ENCODE results near the gene SERPINB3.
"Not testable (repeated sequence)": the region's sequence is repeated elsewhere in the genome, so short reads cannot be mapped to it uniquely, and the experiment has no call there.

SERPINB3 gene

DNA sequence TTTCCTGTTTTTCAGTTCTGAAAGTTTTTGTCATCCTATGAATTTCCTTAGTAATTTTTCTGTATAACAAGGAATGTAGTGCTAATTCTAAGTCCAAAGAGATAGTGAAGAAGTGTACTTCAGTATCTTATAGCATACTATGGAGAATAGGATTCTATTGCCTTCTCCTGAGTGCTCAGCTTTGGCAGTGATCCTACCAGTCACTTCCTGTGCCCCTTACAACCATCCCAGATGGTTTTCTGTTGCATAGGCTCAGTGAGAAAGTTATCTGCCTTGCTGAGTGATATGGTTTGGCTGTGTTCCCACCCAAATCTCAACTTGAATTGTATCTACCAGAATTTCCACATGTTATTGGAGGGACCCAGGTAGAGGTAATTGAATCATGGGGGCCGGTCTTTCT lies 17.0 kb downstream of the SERPINB3 start:
- DNase-seq = not testable (repeated sequence)

DNA sequence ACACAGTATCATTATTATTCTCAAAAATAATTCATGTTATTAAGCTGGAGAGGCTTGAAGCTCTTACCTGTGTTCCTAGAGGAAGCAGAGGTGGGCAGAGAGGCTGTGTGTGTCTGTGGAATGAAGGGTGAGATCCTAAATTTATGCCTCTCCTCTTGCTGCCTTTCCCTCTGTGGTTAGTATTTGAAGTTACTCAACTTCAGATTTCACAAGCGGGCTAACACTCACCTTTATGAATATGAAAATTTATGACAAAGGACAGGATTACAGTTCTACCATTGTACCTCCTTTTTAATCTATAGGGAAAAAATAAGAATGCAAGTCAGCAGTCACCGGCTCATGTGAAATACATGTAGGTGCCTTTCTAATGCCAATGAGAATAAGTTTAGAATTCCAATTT lies 17.6 kb downstream of the SERPINB3 start, which contains the start of gene SERPINB4:
SERPINB4 (minus strand) TSS at position 115 of the 400 bp plus-strand sequence. CDS start 679 bp downstream, outside the sequence.
- DNase-seq = not testable (repeated sequence)

DNA sequence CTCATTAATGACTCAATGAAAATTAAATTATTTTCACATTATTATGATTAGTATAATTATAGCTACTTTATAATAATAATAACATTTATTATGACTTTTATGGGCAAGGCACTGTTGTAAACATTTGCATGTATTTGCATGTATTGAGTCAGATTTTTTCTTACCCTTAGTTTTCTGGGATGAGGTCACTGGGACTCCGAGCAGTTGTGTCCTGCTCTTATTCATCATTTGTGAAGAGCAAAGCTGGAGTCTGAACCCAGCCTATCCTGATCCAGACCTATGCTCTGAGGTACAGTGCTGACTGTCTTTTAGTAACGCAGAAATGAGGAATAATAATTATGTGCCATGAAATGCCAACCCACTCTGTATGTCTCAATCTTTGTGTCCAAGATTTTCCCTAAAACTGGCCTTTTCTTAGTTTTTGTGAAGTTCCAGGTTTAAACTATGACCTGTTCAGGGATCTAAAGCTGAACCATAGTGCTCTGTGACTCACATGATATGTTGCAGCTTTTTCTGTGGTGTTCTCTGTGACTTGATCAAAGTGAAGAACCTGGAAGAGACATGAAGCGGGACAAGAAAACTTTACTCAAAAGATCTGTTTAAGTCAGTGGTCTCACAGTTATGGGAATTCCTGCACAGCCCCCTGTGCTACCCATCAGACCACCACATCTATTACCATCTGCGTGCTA lies 18.9 kb downstream of the SERPINB3 start:
- DNase-seq = not testable (repeated sequence)

DNA sequence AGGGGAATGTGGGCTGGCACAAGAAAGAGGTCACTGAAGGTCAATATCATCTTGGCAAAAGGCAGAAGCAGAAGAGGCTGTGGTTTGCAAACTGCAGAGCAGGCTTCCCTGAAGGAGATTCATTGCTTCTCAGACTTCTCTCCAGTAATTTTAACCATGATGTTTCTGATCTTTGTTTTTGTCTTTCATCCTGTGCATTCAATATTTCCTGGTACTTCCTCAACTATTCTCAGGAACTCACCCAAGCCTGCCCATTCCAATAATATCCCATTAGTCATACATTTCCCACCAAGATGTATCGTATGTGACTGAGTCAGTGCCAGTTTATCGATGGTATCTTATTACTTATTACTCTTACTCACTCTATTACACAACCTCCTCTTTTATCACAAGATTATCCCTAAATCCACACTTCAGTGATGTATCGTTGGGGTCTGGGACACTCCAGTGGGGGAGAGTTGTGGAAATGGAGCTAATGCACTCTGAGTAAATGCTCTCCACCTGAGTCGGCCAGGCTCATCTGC lies 20.5 kb downstream of the SERPINB3 start:
- DNase-seq = not testable (repeated sequence)

DNA sequence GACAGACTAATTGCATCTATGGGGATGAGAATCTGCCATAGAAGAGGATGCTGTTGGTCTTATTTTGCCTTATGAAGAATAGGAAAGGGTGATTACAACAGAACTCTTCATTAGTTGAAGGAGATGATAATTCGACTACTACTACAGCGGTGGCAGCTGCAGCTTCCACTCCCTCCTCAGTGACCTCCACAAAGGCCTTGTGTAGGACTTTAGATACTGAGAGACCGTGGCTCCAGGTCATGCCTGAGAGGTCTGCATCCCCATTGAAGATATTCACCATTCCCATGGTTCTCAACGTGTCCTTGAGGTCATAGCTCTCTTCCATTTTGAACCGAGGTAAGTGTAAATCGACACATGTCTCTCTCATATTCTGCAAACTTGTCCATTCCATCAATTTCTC lies 24.0 kb downstream of the SERPINB3 start:
- DNase-seq = no peak

DNA sequence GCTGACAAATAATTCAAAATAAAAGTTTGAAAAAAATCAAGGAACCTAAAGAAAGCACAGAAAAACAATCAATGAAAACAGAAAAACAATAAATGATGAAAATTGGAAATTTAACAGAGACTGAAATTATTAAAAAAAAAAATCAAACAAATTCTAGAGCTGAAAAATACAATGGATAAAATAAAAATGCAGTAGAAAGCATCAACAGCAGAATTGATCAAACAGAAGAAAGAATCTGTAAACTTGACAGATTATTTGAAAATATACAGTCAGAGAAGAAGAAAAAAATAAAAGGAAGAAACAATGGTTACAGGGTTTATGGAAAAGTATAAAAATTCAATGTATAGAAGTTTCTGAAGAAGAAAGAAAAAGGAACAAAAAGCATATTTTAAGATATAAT lies 33.9 kb downstream of the SERPINB3 start:
- no peak for DNase-seq

DNA sequence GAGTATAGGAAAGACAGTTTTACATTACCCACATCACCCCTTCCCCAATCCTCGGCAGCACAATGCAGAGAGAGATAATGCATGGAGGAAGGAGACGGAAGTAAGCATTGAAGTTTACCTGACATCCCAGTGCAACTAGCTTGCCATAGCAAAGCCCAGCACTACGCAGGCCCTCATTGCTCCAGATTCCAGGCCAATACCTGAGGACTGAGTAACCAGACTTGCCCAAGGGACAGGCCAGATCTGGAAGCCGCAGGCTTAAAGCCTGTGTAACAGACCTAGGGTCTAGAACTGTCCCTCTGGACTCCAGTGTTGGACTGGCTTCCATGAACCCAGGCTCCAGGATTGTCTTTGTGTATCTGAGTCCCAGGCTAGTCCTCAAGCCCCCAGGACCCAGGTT lies 35.3 kb downstream of the SERPINB3 start:
- DNase-seq = no peak

DNA sequence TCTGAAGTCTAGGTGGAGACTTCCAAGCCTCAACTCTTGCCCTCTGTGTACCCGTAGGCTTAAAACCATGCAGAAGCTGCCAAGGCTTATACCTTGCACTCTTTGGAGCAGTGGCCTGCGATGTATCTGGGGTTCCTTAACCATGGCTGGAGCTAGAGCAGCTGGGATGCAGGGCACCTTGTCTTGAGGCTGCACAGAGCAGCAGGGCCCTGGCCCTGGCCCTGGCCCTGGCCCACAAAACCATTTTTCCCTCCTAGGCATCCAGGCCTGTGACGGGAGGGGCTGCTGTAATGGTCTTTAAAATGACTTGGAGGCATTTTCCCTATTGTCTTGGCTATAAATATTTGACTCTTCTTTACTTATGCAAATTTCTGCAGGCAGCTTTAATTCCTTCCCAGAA lies 36.8 kb downstream of the SERPINB3 start:
- DNase-seq = no peak

DNA sequence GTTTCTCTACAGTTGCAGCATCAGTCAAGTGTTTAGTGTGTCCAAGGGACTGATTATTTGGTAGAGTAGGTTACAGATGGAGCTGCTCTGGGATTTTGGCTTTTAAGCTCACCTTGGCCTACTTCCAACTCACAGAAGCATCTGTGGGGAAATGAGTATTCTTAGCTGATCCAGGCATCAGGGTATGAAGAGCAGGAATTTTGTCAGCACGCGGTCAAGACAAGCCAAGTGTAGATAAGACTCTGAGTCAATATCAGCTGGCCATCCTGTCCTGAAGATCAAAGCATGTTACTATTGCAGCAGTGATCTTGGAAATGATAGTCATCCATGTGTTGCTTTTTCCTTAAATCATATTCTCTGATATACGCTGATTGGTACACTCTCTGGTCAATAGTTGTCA lies 42.0 kb downstream of the SERPINB3 start:
- no peak for DNase-seq

DNA sequence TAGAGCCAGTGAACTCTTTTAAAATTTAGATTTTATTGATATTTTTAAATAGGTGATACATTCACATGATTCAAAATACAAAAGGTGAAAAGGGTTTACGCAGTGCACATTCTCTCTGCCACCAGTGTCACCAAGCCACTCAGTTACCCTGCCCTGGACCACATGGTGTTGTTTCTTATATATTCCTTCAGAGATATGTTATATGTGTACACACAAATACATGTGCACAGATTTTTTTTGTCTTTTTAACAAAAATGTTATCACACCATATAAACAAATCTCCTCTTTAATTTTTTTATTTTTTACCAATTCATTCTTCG lies 43.8 kb downstream of the SERPINB3 start:
- no peak for DNase-seq

DNA sequence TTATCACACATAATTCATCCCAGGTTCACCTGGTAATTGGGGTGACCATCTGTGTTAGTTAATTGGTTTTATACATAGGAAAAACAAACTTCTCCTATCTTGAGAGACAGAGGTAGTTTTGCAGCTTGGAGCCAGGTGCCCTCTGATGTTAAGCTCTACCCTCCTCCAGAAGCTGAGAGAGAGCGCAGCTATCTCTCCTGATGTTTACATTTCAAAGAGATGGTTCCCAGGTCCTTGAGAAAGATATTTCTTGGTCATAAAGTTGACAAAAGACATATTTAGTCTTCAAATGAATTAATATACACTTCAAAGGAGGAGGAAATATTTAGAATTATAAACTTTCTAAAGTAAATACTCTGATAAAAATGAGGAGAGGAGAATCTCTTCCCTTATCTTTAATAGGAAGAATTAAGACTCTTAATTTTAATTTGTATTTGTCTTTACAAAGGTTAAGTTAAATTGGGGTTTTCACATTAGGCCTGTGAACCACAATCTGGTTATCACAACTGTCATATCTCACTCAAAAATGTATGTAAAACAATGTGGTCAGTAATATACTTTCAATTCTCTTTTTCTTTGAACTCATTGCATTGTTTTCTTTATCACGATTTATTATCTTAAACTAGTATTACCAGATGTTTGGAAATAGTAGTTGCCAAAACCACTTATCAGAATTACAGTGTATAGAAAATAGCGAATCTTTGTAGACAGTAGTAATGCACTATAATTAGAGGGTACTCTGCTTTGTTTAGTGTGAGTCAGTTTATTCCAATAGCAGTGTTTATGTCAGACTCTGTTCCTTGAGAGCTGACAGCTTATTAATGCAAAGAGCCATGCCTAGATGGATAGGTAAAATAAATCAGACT lies 44.4 kb downstream of the SERPINB3 start:
- peak; percentile 99 for DNase-seq

DNA sequence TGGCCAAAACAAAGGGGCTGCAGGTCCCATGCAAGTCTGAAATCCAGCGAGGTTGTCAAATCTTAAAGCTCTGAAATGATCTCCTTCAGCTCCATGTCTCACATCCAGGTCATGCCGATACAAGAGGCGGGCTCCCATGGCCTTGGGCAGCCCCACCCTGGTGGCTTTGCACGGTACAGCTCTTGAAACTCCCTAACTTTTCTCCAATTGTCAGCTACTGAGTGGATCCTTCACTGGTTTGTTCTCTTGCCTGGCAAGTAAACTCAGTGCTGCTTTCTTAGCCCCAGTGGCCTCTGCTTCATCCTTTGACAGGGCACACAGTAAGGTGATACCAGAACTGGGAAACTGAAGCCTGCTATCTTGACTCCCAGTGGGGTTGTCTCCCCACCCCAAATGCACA lies 48.3 kb downstream of the SERPINB3 start:
- DNase-seq = no peak

DNA sequence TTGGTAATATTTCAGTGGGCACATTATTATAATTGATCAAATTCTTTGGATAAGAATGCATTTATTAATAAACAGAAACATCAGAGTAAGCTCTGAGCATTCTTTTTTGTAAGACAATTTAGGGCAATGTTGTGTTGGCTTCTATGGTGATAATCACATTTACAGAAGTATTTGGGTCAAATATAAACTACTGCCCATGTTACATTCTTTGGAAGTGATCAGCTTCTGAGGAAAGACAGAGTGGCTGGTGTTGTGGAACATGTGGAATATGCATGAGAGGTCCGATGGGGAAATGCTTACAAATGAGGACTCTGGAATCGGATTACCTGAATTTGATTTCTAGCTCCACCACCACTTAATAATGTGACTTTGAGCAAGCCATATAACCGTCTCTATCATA lies 55.2 kb downstream of the SERPINB3 start:
- no peak for DNase-seq
